HG02970 (cell line): ENCODE measurements around the gene AGBL4.

Source experiments
- ATAC-seq: cut with Tn5 transposase; IDR thresholded peaks from one replicate; pipeline ENCODE4 v1.9.1; 2021; ENCODE audit warnings: mild to moderate bottlenecking, moderate library complexity, moderate number of reproducible peaks; ENCODE audit not compliant: unreplicated experiment, low FRiP score

AGBL4 gene

DNA sequence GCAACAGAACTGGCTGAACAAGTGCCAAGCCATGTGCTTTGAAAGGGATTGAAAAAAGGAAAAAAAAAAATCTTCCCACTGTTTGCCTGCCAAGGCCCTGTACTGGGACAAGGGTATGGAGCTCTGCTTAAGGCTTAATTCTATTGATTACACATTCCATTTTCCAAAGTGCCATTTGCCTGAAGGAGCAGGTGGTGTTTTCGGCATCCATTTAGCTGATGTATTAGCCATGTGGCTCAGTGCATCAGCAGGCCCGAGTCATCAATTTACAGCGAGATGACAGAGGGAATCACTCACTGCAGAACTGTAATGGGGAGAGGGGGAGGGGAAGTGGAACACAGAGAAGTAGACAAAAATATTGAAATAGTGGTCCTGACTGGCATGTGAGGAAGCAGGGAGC is 1102.9 kb downstream of the AGBL4 start:
- ATAC-seq = no peak

DNA sequence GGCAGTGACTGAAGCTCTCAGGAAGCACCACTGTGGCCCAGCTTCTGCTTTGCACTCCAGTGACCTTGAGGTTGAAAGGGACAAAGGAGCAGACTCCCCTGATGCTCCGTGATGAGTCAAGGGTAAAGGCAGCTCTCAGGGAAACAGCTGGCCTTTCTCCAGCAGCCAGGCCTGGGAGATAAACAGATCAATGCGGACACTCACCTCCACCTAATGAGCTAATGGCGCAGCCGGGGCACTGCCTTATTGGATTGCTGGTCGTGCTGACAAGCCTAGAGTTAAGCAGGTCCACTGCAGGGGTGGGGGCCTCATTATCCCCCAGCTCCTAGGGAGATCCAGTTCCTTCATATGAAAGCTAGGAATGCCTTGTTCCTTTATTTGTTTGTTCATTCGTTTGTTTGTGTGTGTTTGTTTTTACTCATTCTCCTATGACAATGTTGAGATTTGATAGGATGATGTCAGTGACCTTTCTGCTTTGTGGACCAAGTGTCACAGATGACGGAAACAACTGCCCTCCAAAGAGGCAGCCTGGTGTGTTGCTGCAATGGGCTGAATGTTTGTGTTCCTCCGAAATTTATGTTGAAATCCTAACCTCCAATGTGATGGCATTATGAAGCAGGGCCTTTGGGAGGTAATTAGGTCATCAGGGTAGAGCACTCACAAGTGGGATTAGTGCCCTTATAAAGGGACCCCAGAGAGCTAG is 1105.7 kb downstream of the AGBL4 start:
- ATAC-seq = no peak

DNA sequence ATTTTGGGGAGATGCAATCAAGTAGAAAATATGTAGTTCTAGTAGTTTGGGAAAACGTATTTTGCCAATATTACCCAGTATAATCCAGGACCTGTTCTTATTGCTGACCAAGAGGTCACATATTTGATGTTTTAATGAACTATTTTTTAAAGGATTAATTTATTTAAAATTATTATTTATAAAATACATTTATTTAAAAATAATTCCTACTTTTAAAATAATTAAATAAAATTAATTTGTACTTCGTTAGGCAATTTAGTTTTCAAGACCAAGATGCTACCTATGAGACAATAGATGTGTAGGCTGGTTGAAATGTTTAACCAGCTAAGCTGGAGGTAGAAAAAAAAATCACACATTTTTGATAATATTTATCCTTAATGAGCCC is 1106.7 kb downstream of the AGBL4 start:
- no peak for ATAC-seq

DNA sequence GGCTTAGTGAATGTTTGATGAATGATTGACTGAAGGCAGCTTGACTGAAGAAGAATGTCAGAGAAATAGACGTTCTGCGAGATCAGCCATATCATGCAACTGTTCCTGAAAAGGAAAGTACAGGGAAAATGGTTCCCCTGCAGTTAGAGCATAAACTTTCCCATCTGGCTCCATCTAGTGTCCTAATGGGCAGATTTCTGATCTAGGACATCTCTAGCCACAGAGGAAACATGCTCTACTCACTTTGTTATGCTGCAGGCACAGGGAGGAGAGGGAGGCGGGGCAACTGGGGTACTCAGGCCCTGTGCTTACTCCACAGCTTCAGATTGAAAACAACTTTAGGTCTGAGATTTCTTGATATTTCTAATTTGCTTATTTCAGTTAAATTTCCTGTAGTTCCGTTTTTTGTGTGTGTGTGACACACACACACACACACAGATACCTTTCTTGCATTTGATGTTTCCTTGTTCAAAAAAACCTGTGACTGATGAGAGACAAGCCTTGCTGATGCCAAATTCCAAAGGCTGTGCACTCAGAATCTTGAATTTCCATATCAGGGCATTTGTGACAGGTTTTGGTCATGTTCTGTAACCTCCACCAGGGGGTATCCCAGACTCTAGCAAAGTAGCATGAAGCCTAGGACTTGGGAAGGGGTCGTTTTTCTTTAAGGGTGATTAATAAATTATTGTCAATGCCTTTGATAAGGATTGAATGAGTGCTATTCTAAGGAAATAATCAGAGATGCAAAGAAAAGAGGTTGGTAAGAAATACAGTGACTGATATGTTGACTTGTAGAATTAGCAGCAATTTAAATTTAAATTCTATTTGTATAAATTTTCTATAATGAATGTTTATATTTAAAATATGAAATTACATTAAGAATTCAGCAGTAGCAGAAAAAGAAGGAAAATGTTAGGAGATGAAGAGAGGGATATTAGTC is 1107.4 kb downstream of the AGBL4 start:
- ATAC-seq = no peak

GRCh38 chr1:48908606-48909005 is 1115.1 kb downstream of the AGBL4 start:
- ATAC-seq = no peak

DNA sequence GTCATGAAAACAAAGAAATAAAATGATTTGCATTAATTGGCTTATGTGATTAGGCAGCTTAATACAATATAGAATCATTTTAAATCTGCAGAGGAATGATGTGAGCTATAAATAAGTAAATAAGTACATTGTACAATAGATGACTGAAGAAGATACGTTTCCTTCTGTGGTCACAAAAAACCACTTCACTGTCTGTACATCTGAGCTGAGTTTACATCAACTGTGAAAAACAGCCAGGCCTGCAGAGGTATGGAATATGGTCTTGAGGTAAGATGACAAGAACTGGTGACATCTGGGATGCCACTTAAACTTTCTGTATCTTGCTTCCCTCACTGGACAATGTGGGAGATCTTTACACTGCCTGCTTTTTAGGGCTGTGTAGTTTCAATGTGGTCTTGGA is 1117.0 kb downstream of the AGBL4 start:
- ATAC-seq = no peak

DNA sequence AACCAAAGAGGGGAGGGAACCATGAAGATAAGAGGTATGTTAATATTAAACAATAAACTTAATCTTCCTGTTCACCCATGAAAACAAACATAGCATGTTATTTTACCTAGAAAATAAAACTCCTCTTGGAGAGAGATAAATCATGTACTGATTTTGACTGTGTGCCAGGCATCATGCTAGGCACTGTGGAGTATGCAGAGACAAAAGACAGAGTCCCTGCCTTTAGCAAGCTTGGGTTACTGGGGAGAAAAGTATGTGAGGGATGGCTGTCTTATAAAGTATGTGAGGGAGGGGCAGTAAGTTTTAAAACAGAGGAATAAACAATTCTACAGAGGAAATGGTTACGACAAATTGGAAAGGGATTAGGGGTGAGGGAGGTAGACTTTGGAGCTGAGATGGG is 1117.6 kb downstream of the AGBL4 start:
- no peak for ATAC-seq

GRCh38 chr1:48903291-48903690 is 1120.5 kb downstream of the AGBL4 start:
- ATAC-seq = no peak

DNA sequence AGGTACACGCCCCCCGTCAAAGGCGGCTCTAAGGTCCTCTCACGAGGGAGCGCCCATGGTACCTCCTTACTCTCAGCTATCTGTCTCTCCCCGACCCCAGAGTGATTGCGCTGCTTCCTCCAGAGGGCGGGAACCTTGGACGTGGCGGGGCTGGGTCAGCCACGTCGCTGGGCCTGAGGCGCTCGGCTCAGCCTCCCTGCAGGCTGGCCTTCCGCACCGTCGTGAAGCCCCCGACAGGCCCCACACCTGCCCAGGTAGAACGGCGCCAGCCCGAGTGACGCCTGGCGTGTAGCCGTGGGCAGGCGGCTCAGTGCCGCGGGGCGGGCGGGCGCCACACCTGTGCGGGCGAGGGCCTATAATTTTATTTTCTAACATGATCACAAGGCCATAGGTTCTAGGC is 1124.9 kb downstream of the AGBL4 start:
- no peak for ATAC-seq

DNA sequence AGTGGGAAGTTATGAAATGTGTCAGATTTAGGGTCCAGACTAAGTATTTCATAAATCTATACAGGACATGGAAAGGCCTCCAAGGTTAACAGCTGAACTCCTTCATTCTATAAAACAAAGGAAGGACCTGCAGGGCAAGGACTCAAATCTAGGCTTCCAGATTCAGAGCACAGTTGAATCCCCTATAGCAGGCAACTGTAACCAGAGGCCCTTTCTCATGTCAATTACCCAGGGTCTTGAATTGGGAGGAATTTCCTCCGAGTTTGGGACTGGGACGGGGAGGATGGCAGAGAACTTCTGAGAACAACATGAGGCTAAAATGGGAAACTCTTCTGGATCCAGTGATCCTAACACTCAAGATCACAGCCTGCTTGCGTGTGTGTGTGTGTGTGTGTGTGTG is 1134.1 kb downstream of the AGBL4 start:
- ATAC-seq = no peak

- no peak for ATAC-seq
These were observed 1134.7 kb downstream of the AGBL4 start for GRCh38 chr1:48889082-48889481.

DNA sequence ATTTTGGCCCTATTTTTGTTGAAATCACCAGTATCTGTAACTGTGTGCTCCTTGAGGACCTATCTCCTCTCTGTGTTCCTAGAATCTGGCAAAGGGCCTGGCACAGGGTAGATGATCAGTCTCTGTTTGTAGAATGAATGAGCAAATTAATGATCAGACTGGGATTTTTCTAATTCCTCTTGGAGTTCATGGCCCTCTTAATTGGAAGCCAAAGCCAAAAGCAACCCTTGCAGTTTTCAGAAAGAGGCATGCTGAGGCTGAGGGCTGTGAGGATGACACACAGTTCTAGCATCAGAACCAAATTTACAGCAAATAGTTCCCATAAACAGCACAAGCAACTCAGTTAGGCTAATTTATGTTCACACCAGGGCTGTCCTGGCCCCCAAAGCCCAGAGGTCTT is 1136.0 kb downstream of the AGBL4 start:
- ATAC-seq = no peak

GRCh38 chr1:48882020-48882419 is 1141.7 kb downstream of the AGBL4 start:
- no peak for ATAC-seq

- ATAC-seq = no peak
These were observed 1145.4 kb downstream of the AGBL4 start for GRCh38 chr1:48878191-48878940.

DNA sequence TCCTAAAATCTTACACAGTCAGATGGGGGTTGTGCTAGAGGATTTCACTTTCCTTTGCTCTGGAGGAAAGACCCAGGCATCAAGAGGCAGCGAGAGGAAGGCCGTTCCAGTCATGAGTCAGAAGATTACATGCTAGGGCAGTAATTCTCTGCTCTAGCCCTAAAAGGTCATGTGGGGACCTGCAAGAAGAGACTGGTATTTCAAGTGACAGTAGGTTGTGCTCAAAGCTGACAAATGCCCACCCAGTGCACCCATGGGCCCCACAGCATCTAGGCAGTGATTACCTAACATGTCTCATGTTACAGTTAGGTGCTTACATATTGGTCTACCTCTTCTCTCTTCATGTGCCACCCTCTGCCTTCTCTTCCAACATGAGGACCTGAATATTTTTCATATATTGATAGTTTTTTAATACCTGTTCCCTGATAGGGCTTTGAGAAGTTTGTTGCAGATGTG is 1147.4 kb downstream of the AGBL4 start:
- ATAC-seq = no peak

DNA sequence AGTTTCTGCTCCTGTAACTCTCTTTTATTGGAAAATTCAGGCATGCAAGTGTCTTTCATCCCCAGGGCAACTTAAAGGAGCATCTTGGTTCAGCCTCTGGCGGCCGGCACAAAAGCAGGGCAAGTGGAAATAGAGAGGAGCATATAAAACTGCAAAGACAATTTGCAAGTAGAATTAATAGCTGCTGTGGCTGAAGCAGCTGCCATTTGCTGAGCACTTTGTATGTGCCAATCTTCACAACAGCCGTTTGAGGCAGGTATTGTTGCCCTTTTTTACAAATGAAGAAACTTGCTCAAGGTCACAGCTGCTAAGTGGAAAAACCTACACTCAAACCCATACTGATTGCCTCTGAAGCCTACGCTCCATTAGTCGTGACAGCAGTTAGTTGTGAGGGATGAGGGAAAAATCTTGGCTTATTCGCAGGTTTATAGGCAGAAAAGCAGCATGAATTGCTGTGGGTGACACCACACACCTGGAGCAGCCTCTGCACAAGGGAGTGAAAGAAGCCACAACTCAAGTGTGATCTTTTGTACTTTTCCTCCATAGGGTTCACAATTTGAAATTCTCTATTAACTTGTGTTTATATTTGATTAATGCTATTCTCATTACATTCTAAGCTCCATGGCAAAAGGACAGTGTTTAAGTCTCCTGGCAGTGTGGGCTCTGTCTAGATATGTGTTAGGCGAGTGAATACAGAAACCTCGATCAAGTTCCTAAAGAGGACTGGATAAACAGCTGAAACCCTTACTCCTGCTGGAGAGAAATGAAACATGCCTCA is 1148.0 kb downstream of the AGBL4 start:
- ATAC-seq = no peak

GRCh38 chr1:48873944-48874343 is 1149.8 kb downstream of the AGBL4 start:
- no peak for ATAC-seq

- ATAC-seq = no peak
These were observed 1153.2 kb downstream of the AGBL4 start for GRCh38 chr1:48870596-48870995.

- no peak for ATAC-seq
These were observed 1154.4 kb downstream of the AGBL4 start for GRCh38 chr1:48869116-48869893.
